Adrenal gland (tissue), 12 donors: ENCODE results near the gene USP7. TPM values are rescaled to one million over a fixed set of nuclear protein-coding genes. Genes with fewer than 3 reads are reported as not detected.

Experiments
- DNase-seq, 7 donors: peaks; one replicate each; pipeline ENCODE4 v3.0.0-alpha.2; 2019 to 2020
- H3K27ac ChIP-seq, 5 donors: fragments of 200-600 bp; sonication (generic) in 4 of 5; 1 replicate in 3 of 5; 2 replicates in 2 of 5; pipeline versions ENCODE4 v1.5.1 to v1.8.0; 2016 to 2020; ENCODE audit warnings: mild to moderate bottlenecking in 1 of 5
- H3K27me3 ChIP-seq: fragments of 200-600 bp; 2 replicates; pipeline ENCODE4 v1.8.0; 2021
- H3K36me3 ChIP-seq, 2 donors: fragments of 200-600 bp; replicated peaks in 1 of 2; 1 replicate in 1 of 2; 2 replicates in 1 of 2; pipeline versions ENCODE4 v1.5.1 to v1.8.0; 2018 to 2022
- H3K4me1 ChIP-seq, 2 donors: fragments of 200-600 bp; replicated peaks in 1 of 2; 1 replicate in 1 of 2; 2 replicates in 1 of 2; pipeline versions ENCODE4 v1.5.1 to v1.8.0; 2018 to 2021
- H3K4me3 ChIP-seq, 4 donors: fragments of 200-600 bp; sonication (generic) in 3 of 4; one replicate each; pipeline ENCODE4 v1.5.1; 2016 to 2018
- H3K9me3 ChIP-seq, 3 donors: fragments of 200-600 bp; sonication (generic) in 1 of 3; replicated peaks in 1 of 3; 1 replicate in 2 of 3; 2 replicates in 1 of 3; pipeline versions ENCODE4 v1.5.1 to v1.8.0; 2016 to 2021
- POLR2A ChIP-seq, 2 donors: fragments of 450-650 bp; IDR thresholded peaks; one replicate each; pipeline ENCODE4 v1.6.1; 2017; ENCODE audit warnings: antibody characterized with exemption in 2 of 2, mild to moderate bottlenecking in 2 of 2, moderate library complexity in 1 of 2
- WGBS, 4 donors: extraction: QIAGEN DNeasy Blood & Tissue Kit in 2 of 4; methylation state at CpG; one replicate each; pipeline versions ENCODE4 v1.1.5 to v1.1.7; 2013 to 2017; 5-methylcytosine and 5-hydroxymethylcytosine counted together
- intact Hi-C, 2 donors: fragments of 100-400 bp; cut with DNase I; formaldehyde crosslinking; loops; one replicate each; pipeline versions ENCODE4 v1.14.1 to v1.15.0; 2022 to 2023
- polyA plus RNA-seq, 3 donors: library from polyadenylated mRNA; stranded (reverse); fragments of 200-250 nt in 2 of 3; fragments of 350-450 nt in 1 of 3; fragmentation: Illumina TruSeq in 1 of 3; extraction: RNeasy Lipid Tissue Mini Kit (QIAGEN cat#74804) in 1 of 3; gene quantifications; one replicate each; pipeline ENCODE4 v1.2.3, GENCODE V29; 2013 to 2014
- total RNA-seq, 9 donors: library from RNA; depleted of rRNA in 4 of 9; stranded (reverse); fragments of >200 nt in 4 of 9; fragments of 120-200 nt in 1 of 9; fragmentation: NEBNext Ultra II Directional in 1 of 9; extraction: Animal tissue kit (Norgen Biotek cat#: 25700) in 1 of 9; gene quantifications; one replicate each; pipeline versions ENCODE4 v1.1.0 to v1.2.4, GENCODE V29; 2013 to 2023
- TF ChIP-seq, protein P1 (sequence below), 6 experiments: fragments of 450-650 bp in 4 of 6; fragments of 200-600 bp in 2 of 6; sonication (generic) in 1 of 6; IDR thresholded peaks; 1 replicate in 5 of 6; 2 replicates in 1 of 6; pipeline versions ENCODE4 v1.5.1 to v1.8.0; 2016 to 2021; ENCODE audit warnings: antibody characterized with exemption in 6 of 6, mild to moderate bottlenecking in 2 of 6, moderate library complexity in 1 of 6
- donor health status: healthy with polysubstance abuse.
- donor health status: Bipolar disorder and iron deficiency.
- donor health status: DM: yes; HTN: yes; CAD: no.
- donor health status: DM: no; HTN: no; CAD: no.
- donor health status: DM: no; HTN: no; CAD: no.
- donor health status: DM: yes; HTN: yes; CAD: no.

Gene USP7
- total and polyA plus RNA-seq, 12 donors: 23.7 to 121 (median 68.2) TPM

DNA sequence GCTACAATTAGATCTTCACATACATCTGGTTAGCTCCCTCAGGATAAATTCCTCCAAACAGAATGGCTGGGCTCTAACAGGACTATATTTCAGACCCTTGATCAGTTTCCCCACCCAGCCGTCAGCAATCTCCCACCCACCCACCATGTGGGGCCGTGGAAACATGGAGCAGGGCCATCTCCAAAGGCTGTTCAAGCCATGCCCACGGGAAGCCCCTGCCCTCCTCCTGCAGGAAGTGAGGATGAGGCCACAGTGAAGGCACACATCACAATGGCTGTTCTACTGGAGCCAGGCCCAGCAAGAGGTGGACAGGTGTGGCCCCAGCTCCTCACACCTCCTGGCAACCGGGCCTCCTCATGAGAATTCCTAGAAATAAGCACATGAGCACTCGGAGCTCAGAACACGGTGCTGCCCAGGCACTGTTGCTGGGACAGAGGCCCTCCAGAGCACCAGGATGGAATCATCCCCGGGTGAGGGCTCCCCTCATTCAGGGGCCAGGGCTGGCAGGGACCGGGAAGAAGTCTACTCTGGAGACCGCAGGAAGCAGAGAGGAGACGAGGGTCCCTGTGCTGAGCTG lies 81.6 kb downstream of the USP7 start, which contains the start of gene LITAFD:
LITAFD (plus strand) TSS at position 311 of the 577 bp plus-strand sequence. CDS start 2,005 bp downstream, outside the sequence.
- no peaks in the 10 kb centered on the region for H3K36me3 ChIP-seq
- peaks cover 7 to 12% of the 10 kb centered on the region in 2 donors for H3K4me1 ChIP-seq
- H3K27me3 ChIP-seq: no peaks in the 10 kb centered on the region
- H3K4me3 ChIP-seq: no peak within 1 kb of the TSS
- TF ChIP-seq POLR2A (IDR thresholded peaks at IDR 0.05): no peak
- TF ChIP-seq, protein P1, sequence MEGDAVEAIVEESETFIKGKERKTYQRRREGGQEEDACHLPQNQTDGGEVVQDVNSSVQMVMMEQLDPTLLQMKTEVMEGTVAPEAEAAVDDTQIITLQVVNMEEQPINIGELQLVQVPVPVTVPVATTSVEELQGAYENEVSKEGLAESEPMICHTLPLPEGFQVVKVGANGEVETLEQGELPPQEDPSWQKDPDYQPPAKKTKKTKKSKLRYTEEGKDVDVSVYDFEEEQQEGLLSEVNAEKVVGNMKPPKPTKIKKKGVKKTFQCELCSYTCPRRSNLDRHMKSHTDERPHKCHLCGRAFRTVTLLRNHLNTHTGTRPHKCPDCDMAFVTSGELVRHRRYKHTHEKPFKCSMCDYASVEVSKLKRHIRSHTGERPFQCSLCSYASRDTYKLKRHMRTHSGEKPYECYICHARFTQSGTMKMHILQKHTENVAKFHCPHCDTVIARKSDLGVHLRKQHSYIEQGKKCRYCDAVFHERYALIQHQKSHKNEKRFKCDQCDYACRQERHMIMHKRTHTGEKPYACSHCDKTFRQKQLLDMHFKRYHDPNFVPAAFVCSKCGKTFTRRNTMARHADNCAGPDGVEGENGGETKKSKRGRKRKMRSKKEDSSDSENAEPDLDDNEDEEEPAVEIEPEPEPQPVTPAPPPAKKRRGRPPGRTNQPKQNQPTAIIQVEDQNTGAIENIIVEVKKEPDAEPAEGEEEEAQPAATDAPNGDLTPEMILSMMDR (IDR thresholded peaks at IDR 0.05): no peak
- H3K9me3 ChIP-seq: no peaks in the 10 kb centered on the region
- intact Hi-C loops: loop anchor here (5.0 to 10.0 kb wide), 4 partner anchors 90 to 315 kb away; no protein-coding TSS in a partner anchor
- no peak within 1 kb of the TSS for H3K27ac ChIP-seq
- no peak for DNase-seq
- 71 to 100% (median 75%) methylated on average over 5 to 10 of the region's 10 CpGs for WGBS, 4 donors

DNA sequence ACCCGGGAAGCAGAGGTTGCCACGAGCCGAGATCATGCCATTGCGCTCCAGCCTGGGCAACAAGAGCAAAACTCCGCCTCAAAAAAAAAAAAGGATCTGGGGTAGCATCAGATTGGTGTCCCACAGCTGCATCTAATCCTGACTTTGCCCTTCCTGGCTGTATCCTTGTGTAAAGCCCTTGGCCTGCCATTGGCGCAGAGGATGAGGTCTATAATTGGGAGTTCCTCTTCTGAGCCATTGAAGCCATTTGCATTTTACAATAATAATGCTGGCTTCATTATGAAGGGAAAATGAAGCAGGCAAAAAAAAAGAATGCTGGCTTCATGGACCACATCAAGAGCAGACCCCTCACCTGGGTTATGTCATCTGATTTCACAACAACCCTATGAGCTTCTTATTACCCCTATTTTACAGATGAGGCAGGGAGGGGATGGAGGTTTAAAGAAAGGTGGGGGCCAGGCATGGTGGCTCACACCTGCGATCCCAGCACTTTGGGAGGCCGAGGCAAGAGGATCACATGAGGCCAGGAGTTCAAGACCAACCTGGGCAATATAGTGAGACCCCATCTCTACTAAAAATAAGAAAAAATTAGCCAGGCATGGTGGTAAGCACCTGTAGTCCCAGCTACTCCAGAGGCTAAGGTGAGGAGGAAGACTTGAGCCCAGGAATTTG lies 82.7 kb downstream of the USP7 start:
- intact Hi-C loops: loop anchor here (5.0 to 10.0 kb wide), 4 partner anchors 89 to 314 kb away; no protein-coding TSS in a partner anchor
- whole genome bisulfite sequencing, 4 donors: 78 to 86% (median 80%) methylated on average over 6 to 8 of the region's 8 CpGs
- TF ChIP-seq, protein P1 (IDR thresholded peaks at IDR 0.05): no peak
- TF ChIP-seq POLR2A (IDR thresholded peaks at IDR 0.05): no peak
- Histone ChIP-seq H3K27me3 (no peaks in the 10 kb centered on the region), H3K4me3 (no peak overlapping the region), H3K4me1 (peaks cover 3 to 6% of the 10 kb centered on the region in 2 donors), H3K36me3 (no peaks in the 10 kb centered on the region), H3K9me3 (no peaks in the 10 kb centered on the region), H3K27ac (no peak overlapping the region)
- no peak for DNase-seq

DNA sequence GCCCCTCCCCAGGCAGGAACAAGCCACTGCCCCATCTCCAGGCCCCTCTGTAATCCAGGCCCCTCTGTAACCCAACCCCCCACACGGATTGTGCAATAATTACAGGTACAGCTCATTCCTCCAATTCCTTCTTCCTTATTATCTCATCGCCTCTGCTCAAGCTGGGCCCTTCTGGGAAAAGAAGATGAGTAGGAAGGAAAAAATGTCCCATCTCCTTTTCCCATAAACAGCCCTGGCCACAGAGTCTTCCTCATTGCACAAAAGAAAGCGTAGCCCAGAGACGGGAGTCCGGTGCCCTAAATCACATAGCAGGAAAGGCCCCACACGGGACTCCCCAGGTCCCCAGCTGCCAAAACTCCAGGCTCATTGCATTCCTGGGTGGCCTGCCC lies 85.2 kb downstream of the USP7 start:
- Histone ChIP-seq H3K4me3 (no peak overlapping the region), H3K27ac (no peak overlapping the region)

More for the DNA sequence above, 85.2 kb downstream of the USP7 start:
- no peak for DNase-seq
- Histone ChIP-seq H3K9me3 (no peaks in the 10 kb centered on the region), H3K4me1 (no peaks in the 10 kb centered on the region), H3K27me3 (no peaks in the 10 kb centered on the region), H3K36me3 (no peaks in the 10 kb centered on the region)
- 66 to 75% (median 69%) methylated on average over 6 of the region's 6 CpGs for WGBS, 4 donors
- TF ChIP-seq, protein P1 (IDR thresholded peaks at IDR 0.05): no peak
- TF ChIP-seq POLR2A (IDR thresholded peaks at IDR 0.05): no peak
- intact Hi-C loops: loop anchor here (5.0 kb wide), 2 partner anchors 56 to 81 kb away; partner anchors contain the start of genes PMM2 (in 1 of the 2) and TMEM186 (in 1 of the 2)
